HepG2 (cell line): ENCODE measurements around the gene CMYA5. TPM values are rescaled to one million over a fixed set of nuclear protein-coding genes. Genes with fewer than 3 reads are reported as not detected.

Experiments
- ATAC-seq: fragments of 200-7000 bp; cut with Tn5 transposase; 3 replicates; pipeline ENCODE4 v1.9.1; 2020; ENCODE audit warnings: mild to moderate bottlenecking, moderate library complexity
- BruUV-seq: library from RNA; stranded (reverse); fragments of 400-500 nt; replicated peaks from 2 replicates; lab custom pipeline; 2021; lab: Mats Ljungman, UMichigan
- CTCF ChIA-PET: fragments of 300-600 bp; formaldehyde crosslinking; extraction: SDS; loops from one replicate; lab custom pipeline; 2021; ENCODE audit warnings: low total read pairs, inconsistent platforms, low intra/inter-chr PET ratio; lab: Yijun Ruan, JAX
- POLR2A ChIA-PET: fragments of 350-600 bp; sonication (Branson Sonifier 250); formaldehyde crosslinking; loops from one replicate; lab custom pipeline; 2020; ENCODE audit warnings: antibody characterized with exemption, inconsistent platforms; lab: Yijun Ruan, JAX
- DNase-seq: peaks from one replicate; pipeline ENCODE4 v3.0.0-alpha.2; 2015; ENCODE audit warnings: low spot score
- FAIRE-seq: peaks from 3 replicates; lab custom pipeline; 2011; peaks lifted over from hg19 to GRCh38; lab: Jason Lieb, UNC
- H2AFZ ChIP-seq: one replicate; pipeline ENCODE4 v1.6.1; 2011; ENCODE audit warnings: low read length, inconsistent platforms
- H3K27ac ChIP-seq: fragments of 300-600 bp; 3 replicates; pipeline ENCODE4 v1.8.0; 2011; ENCODE audit warnings: mixed run types, mild to moderate bottlenecking, mixed read lengths, low read length, inconsistent platforms; ENCODE audit not compliant: insufficient read depth; ENCODE audit errors: extremely low read length
- H3K27me3 ChIP-seq, 2 experiments: fragments of 200-600 bp in 1 of 2; 2 replicates in 1 of 2; 3 replicates in 1 of 2; pipeline versions ENCODE4 v1.6.0 to v1.8.0; 2011; ENCODE audit warnings: low read length in 2 of 2, mild to moderate bottlenecking in 2 of 2, moderate library complexity in 2 of 2, inconsistent platforms in 1 of 2; ENCODE audit not compliant: insufficient read depth in 2 of 2, control insufficient read depth in 1 of 2
- H3K36me3 ChIP-seq, 2 experiments: fragments of 200-600 bp in 1 of 2; replicated peaks in 1 of 2; 2 replicates in 1 of 2; 3 replicates in 1 of 2; pipeline versions ENCODE4 v1.5.1 to v1.8.0; 2011; ENCODE audit warnings: low read length in 2 of 2, inconsistent platforms in 1 of 2; ENCODE audit not compliant: insufficient read depth in 2 of 2, control insufficient read depth in 1 of 2
- H3K4me1 ChIP-seq: 2 replicates; pipeline ENCODE4 v1.5.1; 2012; ENCODE audit warnings: low read length, inconsistent platforms; ENCODE audit not compliant: insufficient read depth
- H3K4me2 ChIP-seq: 2 replicates; pipeline ENCODE4 v1.6.0; 2011; ENCODE audit warnings: low read depth, low read length, inconsistent platforms
- H3K4me3 ChIP-seq, 3 experiments: fragments of 200-600 bp in 1 of 3; sonication (generic), shearing (Covaris generic) in 1 of 3; replicated peaks in 1 of 3; 2 replicates each; pipeline ENCODE4 v1.5.1; 2011 to 2016; ENCODE audit warnings: low read length in 3 of 3, inconsistent platforms in 2 of 3, low read depth in 2 of 3, mild to moderate bottlenecking in 2 of 3, control low read depth in 1 of 3, mixed read lengths in 1 of 3; ENCODE audit not compliant: insufficient read depth in 1 of 3
- H3K79me2 ChIP-seq: one replicate; pipeline ENCODE4 v1.6.1; 2011; ENCODE audit warnings: low read length, inconsistent platforms; ENCODE audit not compliant: insufficient read depth
- H3K9ac ChIP-seq: 2 replicates; pipeline ENCODE4 v1.6.0; 2011; ENCODE audit warnings: mild to moderate bottlenecking, low read depth, low read length, inconsistent platforms; ENCODE audit not compliant: insufficient read depth
- H3K9me3 ChIP-seq: 2 replicates; pipeline ENCODE4 v1.5.1; 2012; ENCODE audit warnings: mild to moderate bottlenecking, low read length
- H4K20me1 ChIP-seq: 2 replicates; pipeline ENCODE4 v1.6.0; 2011; ENCODE audit warnings: inconsistent platforms, mild to moderate bottlenecking, low read length, moderate library complexity; ENCODE audit not compliant: insufficient read depth
- ELF4 ChIP-seq: sonication (generic); formaldehyde crosslinking; IDR thresholded peaks from 2 replicates; pipeline ENCODE4 v1.5.0; 2020; ENCODE audit warnings: missing genetic modification reagents, mild to moderate bottlenecking, moderate library complexity, borderline replicate concordance
- HDAC6 ChIP-seq: fragments of 200-600 bp; sonication (generic); IDR thresholded peaks from 2 replicates; pipeline ENCODE4 v1.7.0; 2017; ENCODE audit warnings: mild to moderate bottlenecking, antibody characterized with exemption, low read length, low read depth
- NR2F1 ChIP-seq, 2 experiments: fragments of 450-650 bp in 1 of 2; formaldehyde crosslinking in 1 of 2; IDR thresholded peaks; 2 replicates each; pipeline versions ENCODE4 v1.5.0 to v1.6.1; 2016 to 2020; ENCODE audit warnings: mild to moderate bottlenecking in 1 of 2, missing compliant biosample characterization in 1 of 2, missing genetic modification reagents in 1 of 2, moderate library complexity in 1 of 2
- PAWR ChIP-seq: sonication (generic); formaldehyde crosslinking; IDR thresholded peaks from 2 replicates; pipeline ENCODE4 v1.4.0; 2020; ENCODE audit warnings: missing genetic modification reagents, mild to moderate bottlenecking, borderline replicate concordance
- SETDB1 ChIP-seq: sonication (generic); formaldehyde crosslinking; IDR thresholded peaks from 2 replicates; pipeline ENCODE4 v1.5.1; 2020; ENCODE audit warnings: missing genetic modification reagents, mild to moderate bottlenecking, borderline replicate concordance
- SMAD1 ChIP-seq: sonication (generic); formaldehyde crosslinking; IDR thresholded peaks from 2 replicates; pipeline ENCODE4 v1.4.0; 2020; ENCODE audit warnings: missing genetic modification reagents, low read depth, mild to moderate bottlenecking, borderline replicate concordance
- TGIF2 ChIP-seq: IDR thresholded peaks from 2 replicates; pipeline ENCODE4 v1.6.1; 2016; ENCODE audit warnings: control low read depth, missing compliant biosample characterization
- ZBTB44 ChIP-seq: sonication (generic); formaldehyde crosslinking; IDR thresholded peaks from 2 replicates; pipeline ENCODE4 v1.4.0; 2020; ENCODE audit warnings: missing genetic modification reagents
- ZC3H4 ChIP-seq: sonication (generic); formaldehyde crosslinking; IDR thresholded peaks from 2 replicates; pipeline ENCODE4 v1.4.0; 2020; ENCODE audit warnings: missing genetic modification reagents, borderline replicate concordance
- ZNF484 ChIP-seq: sonication (generic); formaldehyde crosslinking; IDR thresholded peaks from 2 replicates; pipeline ENCODE4 v1.5.1; 2020; ENCODE audit warnings: mild to moderate bottlenecking, low read depth, missing genetic modification reagents, borderline replicate concordance
- ZNF546 ChIP-seq: sonication (generic); formaldehyde crosslinking; conservative IDR thresholded peaks from 2 replicates; pipeline ENCODE4 v1.8.1; 2023; ENCODE audit warnings: mild to moderate bottlenecking, missing genetic modification reagents
- ZNF552 ChIP-seq: sonication (generic); formaldehyde crosslinking; IDR thresholded peaks from 2 replicates; pipeline ENCODE4 v1.9.0; 2022; ENCODE audit warnings: missing genetic modification reagents, mild to moderate bottlenecking, borderline replicate concordance
- ZNF766 ChIP-seq: sonication (generic); formaldehyde crosslinking; IDR thresholded peaks from 2 replicates; pipeline ENCODE4 v1.5.0; 2020; ENCODE audit warnings: missing genetic modification reagents, borderline replicate concordance
- ZNF780A ChIP-seq: sonication (generic); formaldehyde crosslinking; IDR thresholded peaks from 2 replicates; pipeline ENCODE4 v1.8.0; 2022; ENCODE audit warnings: mild to moderate bottlenecking, missing genetic modification reagents, moderate library complexity
- WGBS: methylation state at CpG from one replicate; pipeline ENCODE4 v1.1.6; 2017; ENCODE audit warnings: low lambda C conversion rate; 5-methylcytosine and 5-hydroxymethylcytosine counted together
- in situ Hi-C: cut with HindIII; loops from 2 replicates; pipeline ENCODE4 v1.10.0; 2017; ENCODE audit warnings: low pct_unique_long_range_greater_than_20kb; ENCODE audit not compliant: extremely low pct_ligation_motif_present
- intact Hi-C: fragments of 100-400 bp; cut with micrococcal nuclease; formaldehyde crosslinking; loops from one replicate; pipeline ENCODE4 v1.10.0; 2022; ENCODE audit not compliant: unreplicated experiment
- polyA plus RNA-seq, 8 experiments: library from polyadenylated mRNA; depleted of rRNA in 3 of 8; stranded (reverse) in 7 of 8; unstranded in 1 of 8; fragments of >200 nt; fragmentation: Illumina TruSeq in 4 of 8; extraction: Trizol in 4 of 8; gene quantifications; 2 replicates each; pipeline versions ENCODE4 v1.2.1 to v1.2.3, GENCODE V29; 2011 to 2016; ENCODE audit warnings: low read depth in 4 of 8, missing spikeins in 1 of 8, mixed read lengths in 1 of 8; ENCODE audit not compliant: insufficient read depth in 1 of 8
- total RNA-seq, 5 experiments: library from RNA; depleted of rRNA; stranded (reverse); fragments of >200 nt; fragmentation: Illumina TruSeq; extraction: Trizol; gene quantifications; 2 replicates each; pipeline ENCODE4 v1.2.3, GENCODE V29; 2016; ENCODE audit warnings: low read depth in 1 of 5
- TF ChIP-seq, protein P1 (sequence below): sonication (generic); formaldehyde crosslinking; IDR thresholded peaks from 2 replicates; pipeline ENCODE4 v1.4.0; 2020; ENCODE audit warnings: mild to moderate bottlenecking, missing genetic modification reagents

CMYA5 gene
- total and polyA plus RNA-seq, 2 of the 13 experiments (the other 11 are each of a cell fraction or from before 2014, with no cell fraction given) = 0.13 to 0.51 TPM

DNA sequence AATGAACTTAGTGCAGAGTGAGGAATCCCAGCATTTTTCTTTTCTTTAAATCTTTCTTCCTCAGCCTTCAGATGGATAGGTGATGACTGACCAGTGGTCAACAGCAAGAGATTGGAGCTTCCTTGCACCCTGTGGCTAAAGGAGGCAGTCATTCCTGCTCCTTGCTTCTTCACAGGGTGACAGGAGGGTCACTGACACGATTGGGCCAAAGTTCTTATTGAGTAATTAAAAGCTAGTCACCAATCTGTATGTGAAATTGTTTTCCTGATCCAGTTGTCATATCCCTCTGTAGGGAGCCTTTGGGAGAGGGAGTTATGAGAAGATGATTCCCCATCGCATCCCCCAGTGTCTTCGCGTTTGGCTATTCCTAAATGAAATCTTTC, 85.2 kb downstream of the CMYA5 start:
- no peak overlapping the region for H3K27ac ChIP-seq
- no TSS peak for BruUV-seq
- TF ChIP-seq ZNF780A (CRISPR knock-in tag) = no peak
- TF ChIP-seq ZNF546 (CRISPR knock-in tag) = no peak
- TF ChIP-seq ZNF484 (CRISPR knock-in tag) = no peak
- TF ChIP-seq, protein P1, sequence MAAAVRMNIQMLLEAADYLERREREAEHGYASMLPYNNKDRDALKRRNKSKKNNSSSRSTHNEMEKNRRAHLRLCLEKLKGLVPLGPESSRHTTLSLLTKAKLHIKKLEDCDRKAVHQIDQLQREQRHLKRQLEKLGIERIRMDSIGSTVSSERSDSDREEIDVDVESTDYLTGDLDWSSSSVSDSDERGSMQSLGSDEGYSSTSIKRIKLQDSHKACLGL (CRISPR knock-in tag) = no peak
- TF ChIP-seq ELF4 (CRISPR knock-in tag) = no peak
- TF ChIP-seq NR2F1 (CRISPR knock-in tag; IDR thresholded peaks at IDR 0.05) = no peak
- no peak for TF ChIP-seq HDAC6
- no peak for TF ChIP-seq SETDB1 (CRISPR knock-in tag)
- TF ChIP-seq SMAD1 (CRISPR knock-in tag) = no peak
- TF ChIP-seq ZBTB44 = no peak
- TF ChIP-seq PAWR (CRISPR knock-in tag) = no peak
- TF ChIP-seq ZNF766 (CRISPR knock-in tag) = no peak
- no peak for TF ChIP-seq ZC3H4 (CRISPR knock-in tag)
- no peak for TF ChIP-seq TGIF2 (CRISPR knock-in tag)
- no peak for TF ChIP-seq ZNF552 (CRISPR knock-in tag)

More for the DNA sequence above, 85.2 kb downstream of the CMYA5 start:
- no peak for DNase-seq
- Histone ChIP-seq H2AFZ (no peak overlapping the region), H3K79me2 (no peaks in the 10 kb centered on the region), H3K27me3 (no peaks in the 10 kb centered on the region), H4K20me1 (no peaks in the 10 kb centered on the region), H3K9ac (no peak overlapping the region), H3K9me3 (no peaks in the 10 kb centered on the region), H3K4me3 (no peak overlapping the region), H3K4me1 (peaks cover 22% of the 10 kb centered on the region), H3K4me2 (no peak overlapping the region), H3K36me3 (no peaks in the 10 kb centered on the region)
- CTCF ChIA-PET = interaction anchor here (0.9 to 4.7 kb wide), 2 partner anchors 71 to 754 kb away, joined by 3 to 30 read pairs; no protein-coding TSS in a partner anchor
- no peak for FAIRE-seq
- ATAC-seq = peak; percentile 20
- POLR2A ChIA-PET = interaction anchor here (0.6 to 1.3 kb wide), 3 partner anchors 15 to 625 kb away, joined by 3 to 5 read pairs (median 4); no protein-coding TSS in a partner anchor
- 72% methylated on average over 4 of the region's 4 CpGs for WGBS
- in situ Hi-C loops (loop anchor here (5.0 kb wide), 1 partner anchor 73 kb away; no protein-coding TSS in a partner anchor), intact Hi-C loops (loop anchor here (5.0 kb wide), 1 partner anchor 73 kb away; no protein-coding TSS in a partner anchor)
